ENCODE measurements around the gene TMEM158. TPM values are rescaled to one million over a fixed set of nuclear protein-coding genes. Genes with fewer than 3 reads are reported as not detected.

Gene TMEM158
- polyA plus RNA-seq, 12 donors = 0.98 to 9.4 (median 1.9) TPM; not detected in 1

GRCh38 chr3:45235409-45235808 is 9.3 kb upstream of the TMEM158 start:
- DNase-seq = no peak

GRCh38 chr3:45234250-45234649 is 8.2 kb upstream of the TMEM158 start:
- DNase-seq = no peak

GRCh38 chr3:45232521-45232920 is 6.4 kb upstream of the TMEM158 start:
- no peak for DNase-seq

GRCh38 chr3:45227946-45228345 is 1.9 kb upstream of the TMEM158 start:
- no peak for DNase-seq

GRCh38 chr3:45227071-45227820 is 1.2 kb upstream of the TMEM158 start:
- DNase-seq = no peak

- no peak for DNase-seq
Observed at GRCh38 chr3:45225465-45226205, 452 bp downstream of the TMEM158 start.

- peak; percentile 61 for DNase-seq
Observed at GRCh38 chr3:45224824-45225464, 1.1 kb downstream of the TMEM158 start.

GRCh38 chr3:45223889-45224727 is 2.0 kb downstream of the TMEM158 start:
- no peak for DNase-seq

- DNase-seq = no peak
Observed at GRCh38 chr3:45219694-45220093, 6.4 kb downstream of the TMEM158 start.

- DNase-seq = no peak
Observed at GRCh38 chr3:45218578-45219390, 7.3 kb downstream of the TMEM158 start.

GRCh38 chr3:45216021-45216609 is 10.0 kb downstream of the TMEM158 start:
- DNase-seq = no peak

GRCh38 chr3:45215466-45215865 is 10.6 kb downstream of the TMEM158 start:
- DNase-seq = no peak

GRCh38 chr3:45214061-45214680 is 11.9 kb downstream of the TMEM158 start:
- DNase-seq = no peak

GRCh38 chr3:45212095-45212468 is 14.0 kb downstream of the TMEM158 start:
- no peak for DNase-seq

- no peak for DNase-seq
Observed at GRCh38 chr3:45211466-45212094, 14.5 kb downstream of the TMEM158 start.

GRCh38 chr3:45210308-45211041 is 15.6 kb downstream of the TMEM158 start:
- peak; percentile 57 for DNase-seq

- DNase-seq = no peak
Observed at GRCh38 chr3:45209526-45209925, 16.6 kb downstream of the TMEM158 start.

- no peak for DNase-seq
Observed at GRCh38 chr3:45208586-45208985, 17.5 kb downstream of the TMEM158 start.

- no peak for DNase-seq
Observed at GRCh38 chr3:45207446-45207845, 18.6 kb downstream of the TMEM158 start.

All from muscle of arm (tissue), 12 donors.